ENCODE measurements around the gene C19orf12. TPM values are rescaled to one million over a fixed set of nuclear protein-coding genes. Genes with fewer than 3 reads are reported as not detected.

The C19orf12 gene
- total RNA-seq, 4 donors from 2014 or later, result 27.0 to 52.9 (median 38.9) TPM

DNA sequence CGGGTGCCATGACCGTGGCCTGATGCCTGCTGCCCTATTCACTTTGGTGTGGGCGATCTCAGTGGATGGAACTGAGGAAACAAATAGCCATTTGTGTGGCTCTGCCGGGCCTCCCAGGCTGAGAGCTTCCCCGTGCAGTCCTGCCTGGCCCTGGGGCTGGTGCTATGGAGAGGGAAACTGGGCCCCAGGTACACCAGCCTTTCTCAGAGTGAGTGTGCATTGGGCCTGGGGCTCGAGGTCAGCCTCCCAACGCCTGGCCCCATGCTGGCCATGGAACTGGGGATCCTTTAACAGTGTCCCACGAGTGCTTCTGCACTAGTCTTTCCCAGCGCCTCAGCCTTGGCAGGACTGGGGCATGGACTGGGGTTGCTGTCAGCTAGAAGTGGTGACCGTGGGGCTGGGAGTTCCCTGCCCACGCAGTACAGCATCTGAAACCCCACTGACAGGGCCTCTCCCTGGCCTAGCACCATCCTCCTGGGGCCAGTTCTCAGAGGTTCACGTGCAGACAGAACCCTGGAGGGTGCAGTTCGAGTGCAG lies 39.3 kb downstream of the C19orf12 start:
- intact Hi-C loops (cut with DNase I), result no loop called here
- peak overlapping the region in 2 of 4 donors; percentile 79 to 84 for H3K27ac ChIP-seq (replicated peaks in 1 of 4)
- H3K27me3 ChIP-seq, result no peaks in the 10 kb centered on the region
- TF ChIP-seq, protein P1, sequence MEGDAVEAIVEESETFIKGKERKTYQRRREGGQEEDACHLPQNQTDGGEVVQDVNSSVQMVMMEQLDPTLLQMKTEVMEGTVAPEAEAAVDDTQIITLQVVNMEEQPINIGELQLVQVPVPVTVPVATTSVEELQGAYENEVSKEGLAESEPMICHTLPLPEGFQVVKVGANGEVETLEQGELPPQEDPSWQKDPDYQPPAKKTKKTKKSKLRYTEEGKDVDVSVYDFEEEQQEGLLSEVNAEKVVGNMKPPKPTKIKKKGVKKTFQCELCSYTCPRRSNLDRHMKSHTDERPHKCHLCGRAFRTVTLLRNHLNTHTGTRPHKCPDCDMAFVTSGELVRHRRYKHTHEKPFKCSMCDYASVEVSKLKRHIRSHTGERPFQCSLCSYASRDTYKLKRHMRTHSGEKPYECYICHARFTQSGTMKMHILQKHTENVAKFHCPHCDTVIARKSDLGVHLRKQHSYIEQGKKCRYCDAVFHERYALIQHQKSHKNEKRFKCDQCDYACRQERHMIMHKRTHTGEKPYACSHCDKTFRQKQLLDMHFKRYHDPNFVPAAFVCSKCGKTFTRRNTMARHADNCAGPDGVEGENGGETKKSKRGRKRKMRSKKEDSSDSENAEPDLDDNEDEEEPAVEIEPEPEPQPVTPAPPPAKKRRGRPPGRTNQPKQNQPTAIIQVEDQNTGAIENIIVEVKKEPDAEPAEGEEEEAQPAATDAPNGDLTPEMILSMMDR (IDR thresholded peaks at IDR 0.05), result no peak
- TF ChIP-seq POLR2A (IDR thresholded peaks at IDR 0.05; ENCODE audit: low read depth) (no peak), POLR2AphosphoS5 (IDR thresholded peaks at IDR 0.05) (no peak), EP300 (IDR thresholded peaks at IDR 0.05) (no peak)
- no peak for DNase-seq (ENCODE audit: extremely low spot score)
- H3K4me1 ChIP-seq, result peaks cover 85 to 99% (median 96%) of the 10 kb centered on the region in 4 donors
- WGBS, result 92% methylated on average over 7 of the region's 13 CpGs
- H3K36me3 ChIP-seq, result peaks cover 20 to 50% (median 37%) of the 10 kb centered on the region in 4 donors
- no peak overlapping the region for H3K4me3 ChIP-seq
- H3K9me3 ChIP-seq, result no peaks in the 10 kb centered on the region

DNA sequence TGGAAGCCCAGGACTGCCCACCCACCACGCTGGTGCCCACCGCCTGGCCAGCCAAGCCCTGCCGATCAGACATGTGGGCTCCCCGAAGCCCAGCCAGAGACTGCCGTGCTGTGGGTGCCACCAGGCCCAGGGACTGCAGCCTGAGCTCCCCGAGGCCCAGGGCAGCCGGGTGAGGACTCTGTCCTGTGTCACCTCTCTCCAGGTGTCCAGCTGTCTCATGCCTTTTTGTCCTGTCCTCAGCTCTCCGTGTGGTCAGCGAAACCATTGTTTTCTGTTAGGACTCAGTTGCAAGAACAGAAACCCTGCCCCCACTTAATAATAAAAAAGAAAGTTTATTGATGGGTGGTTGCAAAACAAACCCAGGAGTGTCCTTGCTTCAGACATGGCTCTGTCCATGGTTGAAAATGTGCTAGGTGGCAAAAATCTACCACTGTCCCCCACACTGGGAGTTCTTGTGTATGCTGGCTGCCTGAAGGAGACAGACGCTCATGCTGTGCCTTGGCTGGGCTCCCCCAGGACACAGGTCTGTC lies 39.9 kb downstream of the C19orf12 start:
- Histone ChIP-seq H3K4me3 (no peak overlapping the region), H3K9me3 (no peaks in the 10 kb centered on the region), H3K27ac (replicated peaks in 1 of 4) (peak overlapping the region in 2 of 4 donors; percentile 79 to 84), H3K27me3 (no peaks in the 10 kb centered on the region), H3K4me1 (peaks cover 83 to 99% (median 96%) of the 10 kb centered on the region in 4 donors), H3K36me3 (peaks cover 20 to 50% (median 37%) of the 10 kb centered on the region in 4 donors)
- DNase-seq (ENCODE audit: extremely low spot score), result no peak
- intact Hi-C loops (cut with DNase I), result no loop called here
- TF ChIP-seq EP300 (IDR thresholded peaks at IDR 0.05), result no peak
- WGBS, result 87% methylated on average over 5 of the region's 10 CpGs

DNA sequence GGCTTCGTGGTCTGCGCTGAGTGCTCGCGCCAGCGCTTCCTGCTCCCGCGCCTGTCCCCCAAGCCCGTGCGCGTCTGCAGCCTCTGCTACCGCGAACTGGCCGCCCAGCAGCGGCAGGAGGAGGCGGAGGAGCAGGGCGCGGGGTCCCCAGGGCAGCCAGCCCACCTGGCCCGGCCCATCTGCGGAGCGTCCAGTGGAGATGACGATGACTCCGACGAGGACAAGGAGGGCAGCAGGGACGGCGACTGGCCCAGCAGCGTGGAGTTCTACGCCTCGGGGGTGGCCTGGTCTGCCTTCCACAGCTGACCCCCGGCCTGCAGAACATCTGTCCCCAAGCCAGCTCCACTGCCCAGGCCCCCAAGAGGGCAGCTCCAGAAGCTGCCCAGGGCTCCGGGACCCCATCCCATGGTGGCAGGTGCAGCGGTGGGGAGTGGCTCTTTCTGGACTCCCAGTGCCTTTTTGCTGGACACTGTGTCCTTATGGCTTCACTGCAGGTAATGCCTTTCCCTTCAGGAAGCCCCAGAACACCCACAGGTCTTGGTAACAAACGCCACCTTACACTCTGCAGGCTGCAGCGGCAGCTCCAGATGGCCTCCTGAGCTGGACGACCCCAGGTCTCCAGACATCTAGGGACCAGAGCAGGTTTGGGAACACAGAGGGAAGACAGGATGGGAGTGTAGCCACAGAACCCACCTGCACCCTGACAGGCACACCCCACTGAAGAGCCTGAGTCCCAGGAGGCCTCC lies 40.5 kb downstream of the C19orf12 start:
- no peaks in the 10 kb centered on the region for H3K9me3 ChIP-seq
- H3K36me3 ChIP-seq, result peaks cover 20 to 50% (median 37%) of the 10 kb centered on the region in 4 donors
- TF ChIP-seq EP300 (IDR thresholded peaks at IDR 0.05), result no peak
- H3K4me3 ChIP-seq, result no peak overlapping the region
- peaks cover 83 to 99% (median 96%) of the 10 kb centered on the region in 4 donors for H3K4me1 ChIP-seq
- intact Hi-C loops (cut with DNase I), result no loop called here
- H3K27me3 ChIP-seq, result no peaks in the 10 kb centered on the region
- 97% methylated on average over 30 of the region's 34 CpGs for WGBS
- H3K27ac ChIP-seq (replicated peaks in 1 of 4), result peak overlapping the region in 1 of 4 donors; percentile 6
- DNase-seq (ENCODE audit: extremely low spot score), result no peak

DNA sequence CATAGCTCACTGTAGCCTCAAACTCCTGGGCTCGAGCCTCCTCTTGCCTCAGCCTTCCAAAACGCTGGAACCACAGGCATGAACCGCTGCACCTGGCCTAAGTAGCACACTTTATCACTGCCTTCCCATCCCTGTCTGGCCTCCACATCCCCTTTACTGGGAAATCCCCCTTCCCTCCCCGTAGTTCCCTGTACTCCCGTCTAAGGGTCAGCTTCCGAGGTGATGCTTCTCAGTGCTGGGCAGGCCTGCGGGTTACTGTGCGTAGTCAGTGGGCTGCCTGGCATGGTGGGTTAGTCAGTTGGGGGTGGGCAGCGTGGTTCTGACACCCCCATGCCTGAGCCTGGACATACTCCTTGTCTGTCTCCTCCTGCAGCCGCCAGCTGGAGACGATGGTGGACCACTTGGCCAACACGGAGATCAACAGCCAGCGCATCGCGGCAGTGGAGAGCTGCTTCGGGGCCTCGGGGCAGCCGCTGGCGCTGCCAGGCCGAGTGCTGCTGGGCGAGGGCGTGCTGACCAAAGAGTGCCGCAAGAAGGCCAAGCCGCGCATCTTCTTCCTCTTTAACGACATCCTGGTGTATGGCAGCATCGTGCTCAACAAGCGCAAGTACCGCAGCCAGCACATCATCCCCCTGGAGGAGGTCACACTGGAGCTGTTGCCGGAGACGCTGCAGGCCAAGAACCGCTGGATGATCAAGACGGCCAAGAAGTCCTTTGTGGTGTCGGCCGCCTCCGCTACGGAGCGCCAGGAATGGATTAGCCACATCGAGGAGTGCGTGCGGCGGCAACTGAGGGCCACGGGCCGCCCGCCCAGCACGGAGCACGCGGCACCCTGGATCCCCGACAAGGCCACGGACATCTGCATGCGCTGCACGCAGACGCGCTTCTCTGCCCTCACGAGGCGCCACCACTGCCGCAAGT lies 41.4 kb downstream of the C19orf12 start:
- intact Hi-C loops (cut with DNase I), result no loop called here
- no peaks in the 10 kb centered on the region for H3K9me3 ChIP-seq
- no peak for TF ChIP-seq POLR2AphosphoS5 (IDR thresholded peaks at IDR 0.05)
- TF ChIP-seq EP300 (IDR thresholded peaks at IDR 0.05), result no peak
- TF ChIP-seq, protein P1 (IDR thresholded peaks at IDR 0.05), result no peak
- TF ChIP-seq POLR2A (IDR thresholded peaks at IDR 0.05; ENCODE audit: low read depth), result no peak
- no peak overlapping the region for H3K4me3 ChIP-seq
- no peak for DNase-seq (ENCODE audit: extremely low spot score)
- peaks cover 83 to 99% (median 96%) of the 10 kb centered on the region in 4 donors for H3K4me1 ChIP-seq
- peaks cover 20 to 58% (median 42%) of the 10 kb centered on the region in 4 donors for H3K36me3 ChIP-seq
- H3K27me3 ChIP-seq, result no peaks in the 10 kb centered on the region
- H3K27ac ChIP-seq (replicated peaks in 1 of 4), result peak overlapping the region in 1 of 4 donors; percentile 63
- WGBS, result 93% methylated on average over 39 of the region's 57 CpGs

DNA sequence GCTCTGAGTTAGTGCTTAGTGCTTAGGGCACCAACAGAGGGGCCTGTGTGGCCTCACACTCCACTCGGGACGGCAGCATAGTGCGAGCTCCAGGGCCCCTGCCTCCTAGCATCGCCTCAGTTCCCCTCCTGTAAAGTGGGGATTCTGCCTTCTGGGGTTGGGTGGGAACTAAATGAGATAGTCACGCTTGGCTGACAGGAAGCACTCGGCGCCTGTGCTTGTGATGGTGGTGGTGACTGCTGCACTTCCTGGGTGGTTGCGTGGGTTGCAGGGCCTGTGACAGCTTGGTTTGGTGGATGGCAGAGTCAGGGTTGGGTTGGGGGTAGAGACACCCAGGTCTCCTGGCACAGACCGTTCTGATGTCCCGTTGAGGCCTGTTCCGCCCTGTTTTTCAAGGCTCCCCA lies 42.1 kb downstream of the C19orf12 start:
- peak overlapping the region in 1 of 4 donors; percentile 63 for H3K27ac ChIP-seq (replicated peaks in 1 of 4)
- no peak for DNase-seq (ENCODE audit: extremely low spot score)
- peaks cover 20 to 54% (median 42%) of the 10 kb centered on the region in 4 donors for H3K36me3 ChIP-seq
- no peak for TF ChIP-seq POLR2AphosphoS5 (IDR thresholded peaks at IDR 0.05)
- no peak for TF ChIP-seq POLR2A (IDR thresholded peaks at IDR 0.05; ENCODE audit: low read depth)
- TF ChIP-seq, protein P1 (IDR thresholded peaks at IDR 0.05), result no peak
- TF ChIP-seq EP300 (IDR thresholded peaks at IDR 0.05), result no peak
- 85% methylated on average over 9 of the region's 11 CpGs for WGBS
- H3K4me3 ChIP-seq, result no peak overlapping the region
- no peaks in the 10 kb centered on the region for H3K27me3 ChIP-seq
- intact Hi-C loops (cut with DNase I), result no loop called here
- no peaks in the 10 kb centered on the region for H3K9me3 ChIP-seq
- peaks cover 84 to 99% (median 96%) of the 10 kb centered on the region in 4 donors for H3K4me1 ChIP-seq

Data from esophagus muscularis mucosa (tissue), 4 donors.